Nephron progenitor cell (in vitro differentiated cells): ENCODE data around the gene ANO10.

Experiments used
- DNase-seq: peaks from one replicate; pipeline ENCODE4 v3.0.0; 2021
- H3K27ac Mint-ChIP-seq: 2 replicates; pipeline ENCODE4 v1.8.0; 2021; ENCODE audit warnings: mild to moderate bottlenecking, moderate library complexity, mixed read lengths
- H3K27me3 Mint-ChIP-seq: 2 replicates; pipeline ENCODE4 v1.8.0; 2021; ENCODE audit warnings: mild to moderate bottlenecking, low read depth, mixed read lengths; ENCODE audit not compliant: poor library complexity
- H3K36me3 Mint-ChIP-seq: 2 replicates; pipeline ENCODE4 v1.8.0; 2021; ENCODE audit warnings: low read depth, mixed read lengths
- H3K4me1 Mint-ChIP-seq: 2 replicates; pipeline ENCODE4 v1.8.0; 2021; ENCODE audit warnings: mixed read lengths
- H3K4me3 Mint-ChIP-seq: 2 replicates; pipeline ENCODE4 v1.8.0; 2021; ENCODE audit warnings: mild to moderate bottlenecking, moderate library complexity, mixed read lengths
- H3K9me3 Mint-ChIP-seq: 2 replicates; pipeline ENCODE4 v1.8.0; 2021; ENCODE audit warnings: mild to moderate bottlenecking, moderate library complexity, mixed read lengths
- CTCF ChIP-seq: fragments of 200-600 bp; sonication (generic); IDR thresholded peaks from 2 replicates; pipeline ENCODE4 v1.5.0; 2021; ENCODE audit warnings: antibody characterized with exemption

The ANO10 gene

GRCh38 chr3:43453981-43454380 lies 167.8 kb downstream of the ANO10 start:
- Mint-ChIP-seq H3K4me3 (no peak overlapping the region), H3K9me3 (no peaks in the 10 kb centered on the region), H3K36me3 (no peaks in the 10 kb centered on the region), H3K27me3 (no peaks in the 10 kb centered on the region), H3K27ac (no peak overlapping the region), H3K4me1 (no peaks in the 10 kb centered on the region)
- DNase-seq, result no peak
- no peak for TF ChIP-seq CTCF

- Mint-ChIP-seq H3K27ac (no peak overlapping the region), H3K27me3 (no peaks in the 10 kb centered on the region), H3K4me1 (no peaks in the 10 kb centered on the region), H3K4me3 (no peak overlapping the region), H3K36me3 (no peaks in the 10 kb centered on the region), H3K9me3 (no peaks in the 10 kb centered on the region)
- TF ChIP-seq CTCF, result no peak
- no peak for DNase-seq
Measured at GRCh38 chr3:43451670-43452254, 170.0 kb downstream of the ANO10 start.

GRCh38 chr3:43448098-43448497 lies 173.7 kb downstream of the ANO10 start:
- no peak overlapping the region for H3K4me3 Mint-ChIP-seq
- no peak overlapping the region for H3K27ac Mint-ChIP-seq
- H3K4me1 Mint-ChIP-seq, result peaks cover 12% of the 10 kb centered on the region
- TF ChIP-seq CTCF, result no peak
- no peaks in the 10 kb centered on the region for H3K9me3 Mint-ChIP-seq
- no peak for DNase-seq
- no peaks in the 10 kb centered on the region for H3K27me3 Mint-ChIP-seq
- H3K36me3 Mint-ChIP-seq, result no peaks in the 10 kb centered on the region

GRCh38 chr3:43445820-43446219 lies 176.0 kb downstream of the ANO10 start:
- Mint-ChIP-seq H3K27ac (peak overlapping the region; percentile 96), H3K4me1 (peaks cover 12% of the 10 kb centered on the region), H3K4me3 (no peak overlapping the region), H3K27me3 (no peaks in the 10 kb centered on the region), H3K9me3 (peaks cover 10% of the 10 kb centered on the region), H3K36me3 (peaks cover 15% of the 10 kb centered on the region)
- TF ChIP-seq CTCF, result no peak
- DNase-seq, result no peak

- DNase-seq, result no peak
- Mint-ChIP-seq H3K9me3 (peaks cover 31% of the 10 kb centered on the region), H3K4me3 (no peak overlapping the region), H3K27ac (peak overlapping the region; percentile 10), H3K36me3 (peaks cover 39% of the 10 kb centered on the region), H3K4me1 (peaks cover 12% of the 10 kb centered on the region), H3K27me3 (no peaks in the 10 kb centered on the region)
- TF ChIP-seq CTCF, result no peak
Measured at GRCh38 chr3:43442872-43443395, 178.9 kb downstream of the ANO10 start.

- Mint-ChIP-seq H3K4me3 (no peak overlapping the region), H3K9me3 (peaks cover 29% of the 10 kb centered on the region)
- TF ChIP-seq CTCF, result no peak
Measured at GRCh38 chr3:43436507-43437140, 185.2 kb downstream of the ANO10 start.

More at GRCh38 chr3:43436507-43437140, 185.2 kb downstream of the ANO10 start:
- no peak for DNase-seq
- H3K36me3 Mint-ChIP-seq, result peaks cover 44% of the 10 kb centered on the region
- no peaks in the 10 kb centered on the region for H3K4me1 Mint-ChIP-seq
- no peak overlapping the region for H3K27ac Mint-ChIP-seq
- no peaks in the 10 kb centered on the region for H3K27me3 Mint-ChIP-seq
